HepG2 (cell line): Measurements from ENCODE around the gene SH3TC2. TPM values are rescaled to one million over a fixed set of nuclear protein-coding genes. Genes with fewer than 3 reads are reported as not detected.
A peak's percentile ranks its signal among the peaks of the same experiment; 100 is the strongest.

ENCODE experiments used
- BCL6 ChIP-seq: IDR thresholded peaks from 2 replicates; pipeline ENCODE4 v1.6.1; 2016; ENCODE audit warnings: missing genetic modification reagents, missing compliant biosample characterization
- FOSL2 ChIP-seq: sonication (generic); formaldehyde crosslinking; IDR thresholded peaks from 2 replicates; pipeline ENCODE4 v1.4.0; 2020; ENCODE audit warnings: missing genetic modification reagents
- HNF1A ChIP-seq, 2 experiments: sonication (generic) in 1 of 2; formaldehyde crosslinking in 1 of 2; IDR thresholded peaks; 2 replicates each; pipeline versions ENCODE4 v1.4.0 to v1.6.1; 2016 to 2020; ENCODE audit warnings: borderline replicate concordance in 1 of 2, low read depth in 1 of 2, mild to moderate bottlenecking in 1 of 2, missing genetic modification reagents in 1 of 2
- MTF2 ChIP-seq: sonication (generic); formaldehyde crosslinking; IDR thresholded peaks from 2 replicates; pipeline ENCODE4 v1.5.0; 2020; ENCODE audit warnings: missing genetic modification reagents, borderline replicate concordance
- MXI1 ChIP-seq: IDR thresholded peaks from 3 replicates; pipeline ENCODE4 v1.6.1; 2012; ENCODE audit warnings: low read depth, low read length, inconsistent platforms, borderline replicate concordance
- NFE2L1 ChIP-seq: sonication (generic); formaldehyde crosslinking; IDR thresholded peaks from 2 replicates; pipeline ENCODE4 v1.4.0; 2020; ENCODE audit warnings: missing genetic modification reagents, mild to moderate bottlenecking, borderline replicate concordance
- PAXIP1 ChIP-seq: sonication (generic); formaldehyde crosslinking; conservative IDR thresholded peaks from 2 replicates; pipeline ENCODE4 v1.4.0; 2020; ENCODE audit warnings: mild to moderate bottlenecking, missing genetic modification reagents, moderate library complexity
- RARA ChIP-seq: IDR thresholded peaks from 2 replicates; pipeline ENCODE4 v1.6.1; 2016; ENCODE audit warnings: missing genetic modification reagents, missing compliant biosample characterization
- SIX1 ChIP-seq: sonication (generic); formaldehyde crosslinking; IDR thresholded peaks from 2 replicates; pipeline ENCODE4 v1.4.0; 2020; ENCODE audit warnings: missing genetic modification reagents, borderline replicate concordance
- SOX13 ChIP-seq, 3 experiments: fragments of 450-650 bp in 1 of 3; sonication (generic) in 1 of 3; formaldehyde crosslinking in 1 of 3; IDR thresholded peaks in 2 of 3; conservative IDR thresholded peaks in 1 of 3; 2 replicates each; pipeline versions ENCODE4 v1.5.0 to v1.6.1; 2016 to 2020; ENCODE audit warnings: antibody characterized with exemption in 1 of 3, mild to moderate bottlenecking in 1 of 3, missing compliant biosample characterization in 1 of 3, missing genetic modification reagents in 1 of 3, moderate library complexity in 1 of 3
- TEAD3 ChIP-seq: optimal IDR thresholded peaks from 2 replicates; pipeline ENCODE3; 2016; ENCODE audit warnings: borderline replicate concordance
- YEATS2 ChIP-seq: sonication (generic); formaldehyde crosslinking; IDR thresholded peaks from 2 replicates; pipeline ENCODE4 v1.4.0; 2020; ENCODE audit warnings: missing genetic modification reagents, borderline replicate concordance
- ZNF331 ChIP-seq: sonication (generic); formaldehyde crosslinking; IDR thresholded peaks from 2 replicates; pipeline ENCODE4 v1.4.0; 2020; ENCODE audit warnings: missing genetic modification reagents
- ZNF335 ChIP-seq: sonication (generic); formaldehyde crosslinking; IDR thresholded peaks from 2 replicates; pipeline ENCODE4 v1.4.0; 2020; ENCODE audit warnings: missing genetic modification reagents
- ZNF569 ChIP-seq: sonication (generic); formaldehyde crosslinking; IDR thresholded peaks from 2 replicates; pipeline ENCODE4 v1.5.0; 2020; ENCODE audit warnings: mild to moderate bottlenecking, missing genetic modification reagents, moderate library complexity, borderline replicate concordance
- ZNF891 ChIP-seq: sonication (generic); formaldehyde crosslinking; IDR thresholded peaks from 2 replicates; pipeline ENCODE4 v1.5.0; 2020; ENCODE audit warnings: mild to moderate bottlenecking, missing genetic modification reagents
- polyA plus RNA-seq, 8 experiments: library from polyadenylated mRNA; depleted of rRNA in 3 of 8; stranded (reverse) in 7 of 8; unstranded in 1 of 8; fragments of >200 nt; fragmentation: Illumina TruSeq in 4 of 8; extraction: Trizol in 4 of 8; gene quantifications; 2 replicates each; pipeline versions ENCODE4 v1.2.1 to v1.2.3, GENCODE V29; 2011 to 2016; ENCODE audit warnings: low read depth in 4 of 8, missing spikeins in 1 of 8, mixed read lengths in 1 of 8; ENCODE audit not compliant: insufficient read depth in 1 of 8
- total RNA-seq, 5 experiments: library from RNA; depleted of rRNA; stranded (reverse); fragments of >200 nt; fragmentation: Illumina TruSeq; extraction: Trizol; gene quantifications; 2 replicates each; pipeline ENCODE4 v1.2.3, GENCODE V29; 2016; ENCODE audit warnings: low read depth in 1 of 5
- TF ChIP-seq, protein P1 (sequence below): sonication (generic); formaldehyde crosslinking; IDR thresholded peaks from 2 replicates; pipeline ENCODE4 v1.4.0; 2020; ENCODE audit warnings: missing genetic modification reagents

SH3TC2 gene
- total and polyA plus RNA-seq, 2 of the 13 experiments (the other 11 are each of a cell fraction or from before 2014, with no cell fraction given): 0.34 to 0.71 TPM

DNA sequence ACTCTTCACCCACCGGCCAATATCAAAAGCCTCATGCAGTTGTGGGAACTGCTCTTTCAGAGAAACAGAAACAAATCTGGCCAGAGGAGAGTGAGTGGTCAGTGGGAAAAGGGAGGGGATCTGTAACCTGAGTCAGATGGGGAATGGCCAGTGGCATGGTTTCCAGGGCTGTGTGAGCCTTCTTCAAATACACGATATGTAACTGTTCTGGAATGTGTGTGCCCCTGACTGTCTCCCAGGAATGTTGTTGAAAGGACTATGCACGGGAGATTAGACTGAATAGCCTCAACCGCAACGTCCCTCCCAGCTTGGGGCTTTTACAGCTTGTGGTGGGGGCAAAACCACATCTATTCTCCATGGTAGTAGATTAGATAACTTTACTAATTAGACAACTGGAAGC, 60.8 kb downstream of the SH3TC2 start (continued):
- TF ChIP-seq ZNF331: peak; percentile 38; the same call in 1 of the 2 replicates
- 0 out of 2 replicates have a peak, but pooled peaks have one; percentile 10 for TF ChIP-seq RARA (CRISPR knock-in tag)
- TF ChIP-seq BCL6 (CRISPR knock-in tag): peak; percentile 53; the same call in 1 of the 2 replicates
- TF ChIP-seq MXI1: 0 out of 3 replicates have a peak, but pooled peaks have one; percentile 15
- TF ChIP-seq, protein P1, sequence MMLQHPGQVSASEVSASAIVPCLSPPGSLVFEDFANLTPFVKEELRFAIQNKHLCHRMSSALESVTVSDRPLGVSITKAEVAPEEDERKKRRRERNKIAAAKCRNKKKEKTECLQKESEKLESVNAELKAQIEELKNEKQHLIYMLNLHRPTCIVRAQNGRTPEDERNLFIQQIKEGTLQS (CRISPR knock-in tag): no peak
- TF ChIP-seq NFE2L1 (CRISPR knock-in tag): no peak
- peak; percentile 31; the same call in 1 of the 2 replicates for TF ChIP-seq PAXIP1 (CRISPR knock-in tag)
- no peak for TF ChIP-seq YEATS2
- no peak for TF ChIP-seq HNF1A (IDR thresholded peaks at IDR 0.05; ENCODE audit: low read depth)
- no peak for TF ChIP-seq HNF1A (CRISPR knock-in tag; IDR thresholded peaks at IDR 0.05; ENCODE audit: borderline replicate concordance)
- no peak for TF ChIP-seq MTF2 (CRISPR knock-in tag)
- TF ChIP-seq TEAD3 (CRISPR knock-in tag): peak; percentile 97
- TF ChIP-seq ZNF335: no peak
- TF ChIP-seq SOX13 (IDR thresholded peaks at IDR 0.05): no peak
- TF ChIP-seq SOX13 (CRISPR knock-in tag; conservative IDR thresholded peaks at IDR 0.05 in 1 of 2, IDR thresholded peaks at IDR 0.05 in 1 of 2): peak in 1 of 2 experiments; percentile 29; a peak in 1 of 4 replicates
- TF ChIP-seq ZNF569 (CRISPR knock-in tag): no peak
- peak; percentile 39; the same call in 1 of the 2 replicates for TF ChIP-seq SIX1 (CRISPR knock-in tag)
- no peak for TF ChIP-seq ZNF891 (CRISPR knock-in tag)
- TF ChIP-seq FOSL2 (CRISPR knock-in tag): peak; percentile 46
